H9 (cell line): ENCODE measurements around the gene RAD54L. TPM values are rescaled to one million over a fixed set of nuclear protein-coding genes. Genes with fewer than 3 reads are reported as not detected.
A peak's percentile ranks its signal among the peaks of the same experiment; 100 is the strongest.
"Not testable (repeated sequence)": the region's sequence is repeated elsewhere in the genome, so short reads cannot be mapped to it uniquely, and the experiment has no call there.

Source experiments
- DNase-seq: peaks from one replicate; pipeline ENCODE4 v3.0.0-alpha.2; 2017
- H2AFZ ChIP-seq: one replicate; pipeline ENCODE4 v1.6.1; 2013; ENCODE audit warnings: mild to moderate bottlenecking, low read length, control low read depth, moderate library complexity
- H2AK5ac ChIP-seq: 2 replicates; pipeline ENCODE4 v1.6.1; 2013; ENCODE audit warnings: low read length, control low read depth, mixed read lengths; ENCODE audit not compliant: insufficient read length
- H2BK120ac ChIP-seq: one replicate; pipeline ENCODE4 v1.6.1; 2013; ENCODE audit warnings: low read depth, mild to moderate bottlenecking, low read length, control low read depth, inconsistent platforms; ENCODE audit not compliant: poor library complexity, severe bottlenecking
- H2BK12ac ChIP-seq: 2 replicates; pipeline ENCODE4 v1.6.1; 2013; ENCODE audit warnings: low read length, control low read depth, mixed read lengths, low read depth; ENCODE audit not compliant: insufficient read length
- H2BK15ac ChIP-seq: 2 replicates; pipeline ENCODE4 v1.6.1; 2013; ENCODE audit warnings: low read depth, low read length, control low read depth
- H2BK20ac ChIP-seq: one replicate; pipeline ENCODE4 v1.6.1; 2013; ENCODE audit warnings: low read depth, mild to moderate bottlenecking, low read length, control low read depth, inconsistent platforms; ENCODE audit not compliant: poor library complexity, severe bottlenecking
- H2BK5ac ChIP-seq: 2 replicates; pipeline ENCODE4 v1.6.1; 2013; ENCODE audit warnings: low read length, control low read depth, mixed read lengths; ENCODE audit not compliant: insufficient read length
- H3K14ac ChIP-seq: 2 replicates; pipeline ENCODE4 v1.6.1; 2013; ENCODE audit warnings: low read length, control low read depth; ENCODE audit not compliant: insufficient read depth
- H3K18ac ChIP-seq: 2 replicates; pipeline ENCODE4 v1.6.1; 2013; ENCODE audit warnings: low read depth, mild to moderate bottlenecking, mixed read lengths, low read length, control low read depth; ENCODE audit not compliant: insufficient read length
- H3K23ac ChIP-seq: 2 replicates; pipeline ENCODE4 v1.6.1; 2013; ENCODE audit warnings: low read length, control low read depth, mixed read lengths, low read depth; ENCODE audit not compliant: insufficient read length
- H3K23me2 ChIP-seq: 2 replicates; pipeline ENCODE4 v1.6.1; 2013; ENCODE audit warnings: low read depth, mild to moderate bottlenecking, mixed read lengths, low read length, control low read depth; ENCODE audit not compliant: insufficient read length, poor library complexity, severe bottlenecking
- H3K27ac ChIP-seq: 2 replicates; pipeline ENCODE4 v1.5.1; 2013; ENCODE audit warnings: low read length, control low read depth, mixed read lengths, low read depth; ENCODE audit not compliant: insufficient read length
- H3K27me3 ChIP-seq: 2 replicates; pipeline ENCODE4 v1.6.1; 2013; ENCODE audit warnings: low read length, control low read depth, inconsistent platforms; ENCODE audit not compliant: insufficient read depth
- H3K4ac ChIP-seq: 2 replicates; pipeline ENCODE4 v1.6.1; 2013; ENCODE audit warnings: low read depth, mild to moderate bottlenecking, control low read depth, inconsistent platforms, low read length, moderate library complexity
- H3K4me1 ChIP-seq: 2 replicates; pipeline ENCODE4 v1.6.1; 2013; ENCODE audit warnings: low read length, control low read depth, inconsistent platforms; ENCODE audit not compliant: insufficient read depth
- H3K4me2 ChIP-seq: 2 replicates; pipeline ENCODE4 v1.6.1; 2013; ENCODE audit warnings: low read length, control low read depth, mixed read lengths; ENCODE audit not compliant: insufficient read length, insufficient read depth
- H3K56ac ChIP-seq: 2 replicates; pipeline ENCODE4 v1.6.1; 2013; ENCODE audit warnings: low read depth, mild to moderate bottlenecking, mixed read lengths, low read length, control low read depth; ENCODE audit not compliant: insufficient read length
- H3K79me1 ChIP-seq: 2 replicates; pipeline ENCODE4 v1.6.1; 2013; ENCODE audit warnings: low read depth, mild to moderate bottlenecking, moderate library complexity, low read length, control low read depth, inconsistent platforms; ENCODE audit not compliant: insufficient read depth, poor library complexity, severe bottlenecking
- H3K79me2 ChIP-seq: 2 replicates; pipeline ENCODE4 v1.6.1; 2013; ENCODE audit warnings: low read length, control low read depth, inconsistent platforms; ENCODE audit not compliant: insufficient read depth
- H3K9ac ChIP-seq: 2 replicates; pipeline ENCODE4 v1.6.1; 2013; ENCODE audit warnings: low read length, control low read depth, mixed read lengths; ENCODE audit not compliant: insufficient read length; ENCODE audit errors: extremely low read depth
- H3K9me3 ChIP-seq: one replicate; pipeline ENCODE4 v1.6.1; 2013; ENCODE audit warnings: low read depth, low read length, inconsistent platforms; ENCODE audit not compliant: control insufficient read depth
- H3T11ph ChIP-seq: one replicate; pipeline ENCODE4 v1.6.1; 2013; ENCODE audit warnings: mild to moderate bottlenecking, low read length, control low read depth, inconsistent platforms
- H4K20me1 ChIP-seq: one replicate; pipeline ENCODE4 v1.6.1; 2013; ENCODE audit not compliant: control insufficient read depth, insufficient read length, insufficient read depth
- H4K5ac ChIP-seq: 2 replicates; pipeline ENCODE4 v1.6.1; 2013; ENCODE audit warnings: low read depth, mild to moderate bottlenecking, mixed read lengths, low read length, control low read depth; ENCODE audit not compliant: insufficient read length
- H4K8ac ChIP-seq: replicated peaks from 2 replicates; pipeline ENCODE4 v1.6.1; 2013; ENCODE audit warnings: low read length, control low read depth, mixed read lengths, low read depth; ENCODE audit not compliant: insufficient read length
- H4K91ac ChIP-seq: 2 replicates; pipeline ENCODE4 v1.6.1; 2013; ENCODE audit warnings: low read depth, mild to moderate bottlenecking, moderate library complexity, mixed read lengths, low read length, control low read depth; ENCODE audit not compliant: insufficient read length
- H3K27ac Mint-ChIP-seq, 3 experiments: 2 replicates in 2 of 3; 3 replicates in 1 of 3; pipeline ENCODE4 v1.8.0; 2020 to 2021; ENCODE audit warnings: mixed read lengths in 3 of 3, mild to moderate bottlenecking in 1 of 3, moderate library complexity in 1 of 3
- H3K27me3 Mint-ChIP-seq: 2 replicates; pipeline ENCODE4 v1.8.0; 2021; ENCODE audit warnings: low read depth, mild to moderate bottlenecking, moderate library complexity, mixed read lengths
- H3K36me3 Mint-ChIP-seq, 3 experiments: 2 replicates in 2 of 3; 3 replicates in 1 of 3; pipeline ENCODE4 v1.8.0; 2020 to 2021; ENCODE audit warnings: low read depth in 3 of 3, mixed read lengths in 3 of 3; ENCODE audit not compliant: insufficient read depth in 1 of 3
- H3K4me1 Mint-ChIP-seq, 2 experiments: 2 replicates each; pipeline ENCODE4 v1.8.0; 2020; ENCODE audit warnings: mixed read lengths in 2 of 2
- H3K4me3 Mint-ChIP-seq, 2 experiments: 2 replicates in 1 of 2; 3 replicates in 1 of 2; pipeline ENCODE4 v1.8.0; 2020 to 2021; ENCODE audit warnings: mild to moderate bottlenecking in 2 of 2, mixed read lengths in 2 of 2, moderate library complexity in 1 of 2
- H3K9me3 Mint-ChIP-seq, 2 experiments: 2 replicates in 1 of 2; 3 replicates in 1 of 2; pipeline ENCODE4 v1.8.0; 2020; ENCODE audit warnings: mild to moderate bottlenecking in 2 of 2, mixed read lengths in 2 of 2, moderate library complexity in 1 of 2
- WGBS: extraction: QIAGEN DNeasy Blood & Tissue Kit; methylation state at CpG from one replicate; pipeline ENCODE4 v1.1.7; 2013; ENCODE audit warnings: missing lambda C conversion rate, low lambda C conversion rate, mixed read lengths; ENCODE audit not compliant: insufficient read length; ENCODE audit errors: extremely low coverage; 5-methylcytosine and 5-hydroxymethylcytosine counted together
- total RNA-seq: library from RNA; stranded (reverse); gene quantifications from 2 replicates; pipeline ENCODE4 v1.2.1, GENCODE V29; 2021

The RAD54L gene
- total RNA-seq, 1 experiment from 2014 or later, result 43.4 TPM

GRCh38 chr1:46325285-46326076 lies 77.9 kb downstream of the RAD54L start:
- not testable (repeated sequence) for H3K27me3 ChIP-seq, H4K8ac ChIP-seq, H3K27ac ChIP-seq, H3K9me3 ChIP-seq, H3K56ac ChIP-seq, H3K14ac ChIP-seq, H3T11ph ChIP-seq, DNase-seq, H3K18ac ChIP-seq, H2BK120ac ChIP-seq, H3K23ac ChIP-seq, H2BK20ac ChIP-seq, H3K23me2 ChIP-seq, H2AFZ ChIP-seq, H3K9me3 Mint-ChIP-seq, H3K9ac ChIP-seq, H3K79me2 ChIP-seq, H4K91ac ChIP-seq, H3K4me3 Mint-ChIP-seq, H2AK5ac ChIP-seq, H4K20me1 ChIP-seq, H3K36me3 Mint-ChIP-seq, H2BK12ac ChIP-seq, H3K79me1 ChIP-seq, H3K4ac ChIP-seq, H3K4me1 ChIP-seq, H2BK5ac ChIP-seq, H3K4me2 ChIP-seq, H4K5ac ChIP-seq, H2BK15ac ChIP-seq, H3K27me3 Mint-ChIP-seq
- WGBS, result no CpG with 5 or more reads among the region's 11 CpGs
- Mint-ChIP-seq H3K27ac (peak overlapping the region in 1 of 3 experiments; percentile 44; a peak in 1 of 7 replicates), H3K4me1 (peaks cover 33 to 34% of the 10 kb centered on the region in 2 experiments)

Other genes with a start within 250 kb of the RAD54L start
- 11.4 and 12.4 TPM in 2 replicates for gene PIK3R3, start 115.1 kb upstream of the RAD54L start, total RNA-seq
- gene TSPAN1, start 72.7 kb upstream of the RAD54L start, total RNA-seq, result not detected in 2 replicates
- not detected in 2 replicates for gene P3R3URF, start 71.3 kb upstream of the RAD54L start, total RNA-seq
- gene POMGNT1, start 49.3 kb upstream of the RAD54L start, total RNA-seq, result 60.0 and 62.6 TPM in 2 replicates
- gene LURAP1, start 44.4 kb upstream of the RAD54L start, total RNA-seq, result 3.0 TPM in 2 replicates
- gene LRRC41, start 55.9 kb downstream of the RAD54L start, total RNA-seq, result 59.4 and 62.6 TPM in 2 replicates
- gene UQCRH, start 55.9 kb downstream of the RAD54L start, total RNA-seq, result 502 and 508 TPM in 2 replicates
- gene NSUN4, start 93.0 kb downstream of the RAD54L start, total RNA-seq, result 17.5 and 20.4 TPM in 2 replicates
- gene FAAH, start 146.6 kb downstream of the RAD54L start, total RNA-seq, result 18.9 and 23.4 TPM in 2 replicates
- gene DMBX1, start 242.1 kb downstream of the RAD54L start, total RNA-seq, result 2.3 and 2.5 TPM in 2 replicates